GM18498 (cell line): Measurements from ENCODE around the gene ZCCHC17.

Experiments
- ATAC-seq: cut with Tn5 transposase; IDR thresholded peaks from one replicate; pipeline ENCODE4 v1.9.1; 2021; ENCODE audit warnings: mild to moderate bottlenecking, moderate library complexity; ENCODE audit not compliant: unreplicated experiment

The ZCCHC17 gene

DNA sequence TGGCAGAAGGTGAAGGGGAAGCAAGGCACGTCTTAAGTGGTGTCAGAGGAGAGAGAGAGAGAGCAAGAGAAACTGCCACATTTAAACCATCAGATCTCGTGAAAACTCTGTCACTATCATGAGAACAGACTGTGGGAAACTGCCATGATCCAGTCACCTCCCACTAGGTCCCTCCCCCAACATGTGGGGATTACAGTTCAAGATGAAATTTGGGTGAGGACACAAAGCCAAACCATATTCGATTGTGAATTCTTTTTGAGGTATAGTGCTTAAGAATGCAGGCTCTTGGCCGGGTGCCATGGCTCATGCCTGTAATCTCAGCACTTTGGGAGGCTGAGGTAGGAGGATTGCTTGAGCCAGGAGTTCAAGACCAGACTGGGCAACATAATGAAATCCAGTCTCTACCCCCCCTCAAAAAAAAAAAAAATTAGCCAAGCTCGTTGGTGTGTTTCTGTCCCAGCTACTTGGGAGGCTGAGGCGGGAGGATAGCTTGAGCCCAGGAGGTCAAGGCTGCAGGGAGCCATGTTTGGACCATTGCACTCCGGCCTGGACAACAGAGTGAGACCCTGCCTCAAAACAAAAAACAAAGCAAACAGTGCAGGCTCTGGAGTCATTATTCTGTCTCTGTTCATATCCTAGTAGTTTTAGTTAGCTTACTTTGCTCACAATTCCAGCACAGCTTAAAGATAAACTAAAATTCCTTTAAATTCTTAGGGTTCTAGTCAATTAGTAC is 6.0 kb downstream of the ZCCHC17 start:
- ATAC-seq: no peak

- no peak for ATAC-seq
These were observed 9.4 kb downstream of the ZCCHC17 start for GRCh38 chr1:31306278-31306677.

GRCh38 chr1:31308036-31308435 is 11.2 kb downstream of the ZCCHC17 start:
- ATAC-seq: no peak

DNA sequence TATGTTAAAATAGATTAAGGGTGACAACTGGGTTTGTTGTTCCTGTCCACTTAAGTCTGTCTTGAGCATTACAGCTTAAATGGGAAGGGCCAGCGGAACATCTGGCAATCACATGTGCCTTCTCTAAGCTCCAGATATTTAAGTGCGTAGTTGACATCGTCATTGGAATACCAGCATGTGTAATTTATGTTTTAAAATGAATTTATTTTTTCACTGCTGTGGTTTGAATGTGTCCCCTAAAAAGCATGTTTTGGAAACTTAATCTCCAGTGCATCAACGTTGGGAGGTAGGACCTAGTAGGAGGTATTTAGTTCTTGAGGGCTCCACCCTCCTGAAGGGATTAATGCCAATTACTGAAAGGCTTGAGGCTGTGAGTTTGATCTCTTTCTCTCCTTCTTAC is 13.4 kb downstream of the ZCCHC17 start:
- no peak for ATAC-seq

- no peak for ATAC-seq
These were observed 19.1 kb downstream of the ZCCHC17 start for GRCh38 chr1:31315902-31316301.

DNA sequence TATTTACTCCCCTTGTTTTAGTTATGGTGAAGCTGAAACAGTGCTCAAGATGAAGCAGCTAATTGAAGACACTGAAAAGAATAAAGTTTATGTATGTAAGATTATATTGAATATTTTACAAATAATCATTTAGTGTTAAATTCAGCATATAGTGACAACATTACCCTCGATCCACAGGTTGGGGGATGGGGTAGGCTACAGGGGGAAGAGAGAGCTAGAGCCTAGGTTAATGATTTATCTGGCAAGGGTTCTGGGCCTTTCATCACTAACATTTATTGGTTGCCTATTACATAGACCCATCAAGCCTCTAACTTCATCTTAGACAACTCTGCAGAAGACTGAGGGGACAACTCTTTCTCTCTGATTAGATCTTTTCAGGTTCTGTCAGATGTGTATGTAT is 21.3 kb downstream of the ZCCHC17 start:
- ATAC-seq: no peak

GRCh38 chr1:31324093-31324492 is 27.3 kb downstream of the ZCCHC17 start:
- no peak for ATAC-seq

DNA sequence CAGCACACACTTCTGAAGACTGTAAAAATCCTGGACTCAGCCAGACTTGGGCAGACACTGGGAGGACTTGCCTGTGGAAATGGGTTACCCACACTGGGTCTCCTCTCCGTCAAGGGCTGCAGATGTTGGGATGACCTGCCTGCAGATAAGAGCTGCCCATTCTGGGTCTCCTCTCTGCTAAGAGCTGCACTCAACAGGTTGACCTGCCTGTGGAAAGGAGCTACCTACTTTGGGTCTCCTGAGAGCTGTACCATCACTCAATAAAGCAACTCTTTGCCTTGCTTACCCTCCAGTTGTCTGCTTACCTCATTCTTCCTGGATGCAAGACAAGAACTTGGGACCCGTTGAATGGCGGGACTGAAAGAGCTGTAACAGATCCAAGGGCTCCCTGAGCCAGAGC is 28.2 kb downstream of the ZCCHC17 start:
- no peak for ATAC-seq

GRCh38 chr1:31326461-31326860 is 29.6 kb downstream of the ZCCHC17 start:
- no peak for ATAC-seq

- ATAC-seq: no peak
These were observed 30.5 kb downstream of the ZCCHC17 start for GRCh38 chr1:31327381-31327780.

DNA sequence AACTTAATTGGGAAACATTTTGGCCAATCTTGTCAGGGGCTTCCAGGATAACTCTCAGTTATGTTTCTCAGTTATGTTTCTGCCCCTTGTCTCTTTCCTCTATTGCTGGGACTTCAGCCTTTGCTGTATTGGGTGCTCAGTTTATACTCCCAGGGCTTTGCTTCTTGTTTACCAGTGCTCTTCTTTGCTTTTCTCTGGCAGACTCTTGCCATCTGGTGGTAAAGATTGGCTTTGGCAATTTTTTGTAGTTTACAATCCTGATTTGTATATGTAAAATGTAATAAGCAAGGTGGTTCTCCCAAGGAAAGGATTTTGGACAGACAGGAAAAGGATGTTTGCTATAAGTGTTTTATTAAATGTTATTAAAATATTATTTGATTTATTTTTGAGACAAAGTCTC is 38.2 kb downstream of the ZCCHC17 start:
- ATAC-seq: no peak

- no peak for ATAC-seq
These were observed 40.0 kb downstream of the ZCCHC17 start for GRCh38 chr1:31336687-31337467.

DNA sequence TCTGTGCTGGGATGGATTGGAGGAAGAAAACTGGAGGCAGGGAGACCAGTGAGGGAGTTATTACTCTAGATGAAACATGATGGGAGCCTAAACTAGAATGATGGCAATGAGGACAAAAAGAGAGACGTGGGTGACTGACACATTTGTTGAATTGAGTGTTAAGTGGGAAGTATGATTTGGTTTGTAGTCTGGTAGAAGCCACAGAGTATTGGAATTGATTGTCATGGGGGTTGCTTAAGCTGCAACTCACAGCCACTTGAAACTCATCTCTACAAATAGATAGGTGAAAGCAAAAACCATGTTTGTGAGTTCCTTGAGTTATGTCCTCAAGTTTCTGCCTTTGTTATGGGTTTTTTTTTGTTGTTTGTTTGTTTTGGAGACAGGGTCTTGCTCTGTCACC is 47.7 kb downstream of the ZCCHC17 start:
- no peak for ATAC-seq

DNA sequence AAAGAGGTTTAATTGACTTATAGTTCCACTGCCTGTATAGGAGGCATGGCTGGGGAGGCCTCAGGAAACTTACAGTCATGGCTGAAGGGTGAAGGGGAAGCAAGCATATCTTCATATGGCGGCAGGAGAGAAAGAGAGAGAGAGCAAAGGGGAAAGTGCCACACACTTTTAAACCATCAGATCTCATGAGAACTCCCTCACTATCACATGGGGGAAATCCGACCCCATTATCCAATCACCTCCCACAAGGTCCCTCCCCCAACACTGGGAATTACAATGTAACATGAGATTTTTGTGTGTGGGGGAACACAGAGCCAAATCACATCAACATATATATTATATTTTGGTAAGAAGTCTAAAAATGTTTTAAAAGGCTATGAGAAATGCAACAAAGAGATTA is 48.8 kb downstream of the ZCCHC17 start:
- no peak for ATAC-seq

- ATAC-seq: no peak
These were observed 50.0 kb downstream of the ZCCHC17 start for GRCh38 chr1:31346785-31347184.

DNA sequence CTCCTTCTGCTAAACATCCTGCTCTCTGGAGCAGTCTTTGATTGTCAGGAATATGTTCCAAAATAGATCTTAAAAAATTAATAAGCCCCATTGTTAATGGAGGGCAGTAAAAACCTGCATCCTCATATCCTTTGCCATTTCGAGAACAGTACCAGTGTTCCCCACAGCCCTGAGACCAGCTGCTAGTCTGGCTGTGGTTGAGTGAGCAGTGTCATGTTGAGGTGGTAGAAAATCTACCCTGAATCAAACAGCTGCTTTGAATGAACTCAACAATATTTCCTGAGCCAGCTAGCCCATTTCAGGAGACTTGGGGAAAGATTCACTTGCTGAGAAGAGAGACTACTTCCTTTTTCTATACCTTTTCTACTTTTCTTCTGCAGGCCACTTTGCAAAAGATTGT is 51.6 kb downstream of the ZCCHC17 start:
- no peak for ATAC-seq

DNA sequence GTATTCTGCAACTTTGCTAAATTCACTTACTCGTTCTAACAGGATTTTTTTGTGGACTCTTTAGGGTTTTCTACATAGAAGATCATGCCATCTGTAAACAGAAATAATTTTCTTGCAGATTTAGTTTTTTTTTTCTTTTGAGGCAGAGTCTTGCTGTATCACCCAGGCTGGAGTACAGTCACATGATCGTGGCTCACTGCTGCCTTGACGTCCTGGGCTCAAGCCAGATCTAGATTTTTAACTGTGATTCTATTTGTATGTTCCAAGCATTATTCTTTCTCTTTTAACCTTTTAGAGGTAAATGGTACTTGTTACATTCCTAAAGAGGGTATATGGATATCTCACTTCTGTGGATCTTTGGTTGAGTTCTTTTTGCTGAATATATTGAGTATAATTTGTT is 57.5 kb downstream of the ZCCHC17 start:
- no peak for ATAC-seq

DNA sequence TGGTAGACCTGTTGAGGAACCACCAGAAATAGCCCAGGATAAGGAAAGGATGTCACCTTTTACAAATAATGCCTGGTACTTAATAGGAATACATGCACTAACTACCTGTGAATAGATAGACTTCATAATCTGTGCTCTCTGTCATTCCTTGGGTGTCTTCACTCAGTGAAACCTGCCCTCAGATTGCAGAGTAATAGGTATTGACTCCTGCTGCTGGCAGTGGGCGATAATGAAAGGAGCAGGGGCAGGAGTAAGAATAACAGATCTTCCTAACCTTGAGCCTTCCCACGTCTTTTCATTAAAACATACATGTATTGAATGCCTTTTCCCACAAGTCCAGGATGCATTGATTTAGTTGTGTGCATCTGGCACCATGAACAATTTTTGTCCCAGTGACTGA is 59.6 kb downstream of the ZCCHC17 start:
- ATAC-seq: no peak

GRCh38 chr1:31361607-31362006 is 64.8 kb downstream of the ZCCHC17 start:
- ATAC-seq: no peak

DNA sequence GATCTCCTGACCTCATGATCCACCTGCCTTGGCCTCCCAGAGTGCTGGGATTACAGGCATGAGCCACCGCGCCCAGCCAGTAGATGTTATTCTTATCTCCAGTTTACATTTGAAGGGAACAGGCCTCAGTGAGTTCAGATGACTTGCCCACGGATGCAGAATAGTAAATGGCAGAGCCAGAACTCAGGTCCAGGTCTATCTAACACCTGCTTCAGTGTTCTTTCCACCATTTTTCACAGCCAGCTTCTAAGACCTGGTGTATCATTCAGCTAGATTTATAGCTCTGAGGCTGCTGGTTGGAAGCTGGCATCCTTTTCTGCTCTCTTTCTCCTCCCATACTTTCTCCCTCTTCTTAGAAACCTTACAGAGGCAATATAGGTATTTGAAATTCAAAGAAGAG is 65.2 kb downstream of the ZCCHC17 start:
- ATAC-seq: no peak

DNA sequence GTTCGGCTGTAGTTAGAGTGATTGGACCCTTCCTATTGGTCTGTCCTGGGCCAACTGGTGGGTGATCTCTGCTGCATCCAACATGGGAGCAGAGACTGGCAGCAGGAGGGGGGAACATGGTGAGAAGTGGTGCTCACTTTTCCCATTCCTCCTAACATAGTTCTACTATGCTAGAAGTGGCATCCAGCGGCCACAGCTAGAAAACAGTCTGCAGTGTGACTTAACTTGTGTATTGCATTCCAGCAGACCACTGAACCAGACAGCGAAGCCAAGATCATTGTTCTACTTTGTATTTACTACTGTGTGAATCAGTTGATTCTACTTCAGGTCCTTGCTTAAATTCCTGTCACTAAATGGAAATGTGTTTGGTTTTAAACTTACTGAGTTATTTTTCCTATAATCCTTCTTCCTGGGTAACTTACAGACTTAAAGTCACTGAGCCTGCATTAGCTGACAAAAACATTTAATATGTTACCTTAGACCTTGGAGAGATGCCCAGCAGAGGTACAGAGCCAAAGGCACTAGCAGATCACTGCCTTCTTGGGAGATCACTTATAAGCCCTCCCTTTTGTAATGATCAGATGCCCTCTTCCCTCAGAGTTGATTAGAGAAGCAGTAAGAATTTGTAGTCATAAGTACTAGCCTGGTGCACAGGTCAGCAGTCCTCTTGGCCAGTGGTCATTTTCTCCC is 67.9 kb downstream of the ZCCHC17 start:
- no peak for ATAC-seq

GRCh38 chr1:31366796-31367195 is 70.0 kb downstream of the ZCCHC17 start:
- no peak for ATAC-seq
